Keratinocyte (primary cell): ENCODE results near the gene PACS2.
"Not testable (repeated sequence)": the region's sequence is repeated elsewhere in the genome, so short reads cannot be mapped to it uniquely, and the experiment has no call there.

Experiments
- CTCF ChIP-seq, 3 experiments: IDR thresholded peaks in 1 of 3; conservative IDR thresholded peaks in 1 of 3; optimal IDR thresholded peaks in 1 of 3; 2 replicates in 2 of 3; 3 replicates in 1 of 3; pipeline versions ENCODE3 to v1.5.1; 2011; ENCODE audit warnings: low read length in 3 of 3, mild to moderate bottlenecking in 3 of 3, moderate library complexity in 2 of 3, control low read depth in 1 of 3, inconsistent platforms in 1 of 3; ENCODE audit not compliant: insufficient read depth in 2 of 3; ENCODE audit errors: extremely low read depth in 1 of 3
- EZH2 ChIP-seq: IDR thresholded peaks from one replicate; pipeline ENCODE4 v1.6.1; 2012; ENCODE audit warnings: inconsistent platforms, mild to moderate bottlenecking, low read length, moderate library complexity

GRCh38 chr14:105288936-105289335 is 25.6 kb upstream of the PACS2 start:
- not testable (repeated sequence) for TF ChIP-seq CTCF (optimal IDR thresholded peaks at IDR 0.05 in 1 of 3, IDR thresholded peaks at IDR 0.05 in 1 of 3, conservative IDR thresholded peaks at IDR 0.05 in 1 of 3; ENCODE audit: extremely low read depth in 1 of 3, insufficient read depth in 2 of 3, low read length in 3 of 3); EZH2
